Measurements from ENCODE around the gene CTNNA3.
"Not testable (repeated sequence)": the region's sequence is repeated elsewhere in the genome, so short reads cannot be mapped to it uniquely, and the experiment has no call there.

Gene CTNNA3

GRCh38 chr10:66513504-66513903 is 1182.5 kb downstream of the CTNNA3 start:
- DNase-seq: no peak

GRCh38 chr10:66505003-66505657 is 1190.9 kb downstream of the CTNNA3 start:
- DNase-seq: peak; percentile 39

GRCh38 chr10:66501356-66501755 is 1194.6 kb downstream of the CTNNA3 start:
- no peak for DNase-seq

GRCh38 chr10:66483966-66484365 is 1212.0 kb downstream of the CTNNA3 start:
- no peak for DNase-seq

GRCh38 chr10:66472156-66472555 is 1223.8 kb downstream of the CTNNA3 start:
- no peak for DNase-seq

GRCh38 chr10:66467042-66467441 is 1229.0 kb downstream of the CTNNA3 start:
- DNase-seq: no peak

- no peak for DNase-seq
Observed at GRCh38 chr10:66466622-66467021, 1229.4 kb downstream of the CTNNA3 start.

- no peak for DNase-seq
Observed at GRCh38 chr10:66463611-66464010, 1232.4 kb downstream of the CTNNA3 start.

- DNase-seq: no peak
Observed at GRCh38 chr10:66457629-66458028, 1238.4 kb downstream of the CTNNA3 start.

GRCh38 chr10:66455304-66455703 is 1240.7 kb downstream of the CTNNA3 start:
- DNase-seq: peak; percentile 22

- no peak for DNase-seq
Observed at GRCh38 chr10:66440568-66440967, 1255.4 kb downstream of the CTNNA3 start.

- DNase-seq: no peak
Observed at GRCh38 chr10:66414943-66415342, 1281.1 kb downstream of the CTNNA3 start.

- no peak for DNase-seq
Observed at GRCh38 chr10:66405566-66405965, 1290.4 kb downstream of the CTNNA3 start.

- DNase-seq: no peak
Observed at GRCh38 chr10:66398669-66399068, 1297.3 kb downstream of the CTNNA3 start.

GRCh38 chr10:66394342-66395063 is 1301.5 kb downstream of the CTNNA3 start:
- no peak for DNase-seq

GRCh38 chr10:66390926-66391325 is 1305.1 kb downstream of the CTNNA3 start:
- no peak for DNase-seq

- no peak for DNase-seq
Observed at GRCh38 chr10:66381045-66381444, 1315.0 kb downstream of the CTNNA3 start.

GRCh38 chr10:66378117-66378876 is 1317.7 kb downstream of the CTNNA3 start:
- peak; percentile 58 for DNase-seq

GRCh38 chr10:66368146-66368545 is 1327.8 kb downstream of the CTNNA3 start:
- no peak for DNase-seq

GRCh38 chr10:66366163-66366562 is 1329.8 kb downstream of the CTNNA3 start:
- no peak for DNase-seq

GRCh38 chr10:66365686-66366085 is 1330.3 kb downstream of the CTNNA3 start:
- DNase-seq: peak; percentile 5

GRCh38 chr10:66362522-66362921 is 1333.5 kb downstream of the CTNNA3 start:
- no peak for DNase-seq

GRCh38 chr10:66353822-66354221 is 1342.2 kb downstream of the CTNNA3 start:
- not testable (repeated sequence) for DNase-seq

GRCh38 chr10:66353422-66353821 is 1342.6 kb downstream of the CTNNA3 start:
- DNase-seq: no peak

Data from fibroblast of skin of scalp (primary cell).